HG02610 (cell line): ENCODE results near the gene HIVEP1.
"Not testable (repeated sequence)": the region's sequence is repeated elsewhere in the genome, so short reads cannot be mapped to it uniquely, and the experiment has no call there.

ENCODE experiments used
- ATAC-seq: cut with Tn5 transposase; IDR thresholded peaks from one replicate; pipeline ENCODE4 v1.9.1; 2021; ENCODE audit warnings: mild to moderate bottlenecking, moderate library complexity; ENCODE audit not compliant: unreplicated experiment

The HIVEP1 gene

GRCh38 chr6:12151433-12151820 lies 139.3 kb downstream of the HIVEP1 start:
- no peak for ATAC-seq

DNA sequence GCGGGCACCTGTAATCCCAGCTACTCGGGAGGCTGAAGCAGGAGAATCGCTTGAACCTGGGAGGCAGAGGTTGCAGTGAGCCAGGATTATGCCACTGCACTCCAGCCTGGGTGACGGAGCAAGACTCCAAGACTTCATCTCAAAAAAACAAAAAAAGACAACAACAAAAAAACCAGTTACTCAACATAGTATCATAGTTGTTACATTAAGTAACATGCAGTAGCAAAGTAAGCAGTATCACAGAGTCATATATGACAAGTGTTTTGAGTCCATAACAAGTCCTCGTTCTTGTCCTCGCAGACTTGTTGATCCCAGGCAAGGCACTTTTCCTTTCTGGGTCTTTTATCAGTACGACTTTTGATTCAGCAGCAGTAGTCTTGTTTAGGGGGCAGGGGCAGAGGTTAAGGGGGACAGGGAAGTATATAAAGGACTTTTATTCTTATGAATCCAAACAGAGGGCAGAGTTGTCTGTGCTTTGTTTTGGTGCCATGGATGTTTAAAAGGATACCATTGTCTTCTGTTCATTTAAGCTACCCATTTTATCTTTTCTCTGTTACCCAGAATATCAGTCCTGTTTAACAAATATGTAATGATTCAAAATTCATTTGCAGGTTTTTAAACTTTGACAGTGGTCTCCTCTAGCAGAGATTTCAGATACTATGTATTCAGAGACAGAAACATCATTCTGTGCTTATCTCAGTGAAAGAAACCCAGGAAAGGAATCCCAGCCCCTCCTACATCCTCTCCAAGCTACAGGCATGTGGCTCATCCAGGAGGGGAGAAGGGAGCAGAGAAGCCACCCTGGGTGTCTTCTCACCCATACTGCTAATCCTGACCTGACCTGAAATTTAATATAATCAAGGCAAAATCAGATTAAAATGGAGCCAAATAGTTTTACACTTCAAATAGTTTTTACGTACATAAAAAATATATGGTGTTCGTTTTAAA lies 140.2 kb downstream of the HIVEP1 start:
- ATAC-seq, result no peak

DNA sequence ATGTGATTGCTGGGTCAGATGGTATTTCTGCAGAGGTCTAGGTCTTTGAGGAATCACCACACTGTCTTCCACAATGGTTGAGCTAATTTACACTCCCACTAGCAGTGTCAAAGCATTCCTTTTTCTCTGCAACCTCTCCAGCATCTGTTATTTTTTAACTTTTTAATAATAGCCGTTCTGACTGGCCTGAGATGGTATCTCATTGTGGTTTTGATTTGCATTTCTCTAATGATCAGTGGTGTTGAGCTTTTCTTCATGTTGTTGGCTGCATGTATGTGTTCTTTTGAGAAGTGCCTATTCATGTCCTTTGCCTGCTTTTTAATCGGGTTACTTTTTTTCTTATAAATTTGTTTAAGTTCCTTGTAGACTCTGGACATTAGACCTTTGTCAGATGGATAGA lies 143.7 kb downstream of the HIVEP1 start:
- ATAC-seq, result not testable (repeated sequence)

GRCh38 chr6:12158686-12159415 lies 146.7 kb downstream of the HIVEP1 start:
- ATAC-seq, result no peak

- ATAC-seq, result no peak
These were observed 148.2 kb downstream of the HIVEP1 start for GRCh38 chr6:12160326-12160725.

DNA sequence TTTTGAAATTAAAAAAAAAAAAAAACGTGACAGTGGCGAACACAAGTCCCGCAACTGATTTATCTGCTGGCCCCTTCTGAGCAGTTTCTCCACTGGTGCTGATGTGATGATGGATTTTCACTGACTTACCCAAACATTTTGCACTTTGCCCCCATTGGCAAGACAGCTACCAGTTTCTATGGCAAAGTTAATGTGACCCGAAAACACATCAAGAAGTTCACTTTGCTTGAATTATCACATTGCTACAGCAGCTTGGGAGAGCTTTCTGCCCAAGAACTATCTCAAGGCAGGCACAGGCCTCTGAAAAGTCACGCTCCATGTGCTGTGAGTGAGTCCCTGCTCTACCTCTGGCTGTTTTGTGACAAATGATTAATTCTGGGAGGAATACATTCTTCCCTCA lies 150.1 kb downstream of the HIVEP1 start:
- ATAC-seq, result no peak

- peak; percentile 86 for ATAC-seq
These were observed 151.0 kb downstream of the HIVEP1 start for GRCh38 chr6:12163149-12163548.

- ATAC-seq, result no peak
These were observed 151.8 kb downstream of the HIVEP1 start for GRCh38 chr6:12163744-12164507.

- ATAC-seq, result no peak
These were observed 152.3 kb downstream of the HIVEP1 start for GRCh38 chr6:12164508-12164770.

GRCh38 chr6:12165297-12165696 lies 153.2 kb downstream of the HIVEP1 start:
- no peak for ATAC-seq

- no peak for ATAC-seq
These were observed 153.7 kb downstream of the HIVEP1 start for GRCh38 chr6:12165722-12166280.

GRCh38 chr6:12169377-12169776 lies 157.3 kb downstream of the HIVEP1 start:
- no peak for ATAC-seq

DNA sequence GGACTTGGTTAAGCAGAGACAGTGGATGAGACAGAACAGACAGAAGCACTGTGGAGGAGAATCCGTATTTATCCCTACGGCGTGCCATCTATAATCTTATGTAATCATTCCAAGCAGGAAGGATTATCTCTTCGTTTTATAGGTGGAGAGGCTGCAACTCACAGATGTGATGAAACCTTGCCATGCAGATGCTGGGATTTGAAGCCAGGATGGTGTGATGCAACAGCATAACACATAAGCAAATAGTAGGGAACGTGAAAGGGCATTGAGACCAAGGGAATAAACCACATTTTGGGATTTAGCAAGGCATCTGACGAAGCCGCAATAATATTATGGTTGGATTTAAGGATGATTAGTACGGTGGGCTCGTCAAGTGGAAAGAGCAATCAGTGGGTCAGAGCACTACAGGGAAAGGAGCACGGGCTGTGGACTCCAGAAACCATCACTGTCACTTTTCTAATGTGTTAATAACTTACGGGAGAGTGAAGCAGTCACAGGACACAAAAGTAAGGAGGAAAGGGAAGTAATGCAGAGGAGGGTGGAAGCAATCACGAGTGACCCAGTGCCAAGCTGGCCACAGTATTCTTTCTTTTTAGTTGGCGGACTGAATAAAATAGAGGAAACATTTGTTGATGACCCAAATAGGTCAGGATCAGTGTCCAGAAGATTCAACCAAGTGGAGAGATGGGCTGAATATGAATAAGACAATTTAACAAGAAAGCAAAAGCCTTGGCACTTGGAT lies 158.4 kb downstream of the HIVEP1 start:
- no peak for ATAC-seq

GRCh38 chr6:12171717-12172116 lies 159.6 kb downstream of the HIVEP1 start:
- ATAC-seq, result no peak

DNA sequence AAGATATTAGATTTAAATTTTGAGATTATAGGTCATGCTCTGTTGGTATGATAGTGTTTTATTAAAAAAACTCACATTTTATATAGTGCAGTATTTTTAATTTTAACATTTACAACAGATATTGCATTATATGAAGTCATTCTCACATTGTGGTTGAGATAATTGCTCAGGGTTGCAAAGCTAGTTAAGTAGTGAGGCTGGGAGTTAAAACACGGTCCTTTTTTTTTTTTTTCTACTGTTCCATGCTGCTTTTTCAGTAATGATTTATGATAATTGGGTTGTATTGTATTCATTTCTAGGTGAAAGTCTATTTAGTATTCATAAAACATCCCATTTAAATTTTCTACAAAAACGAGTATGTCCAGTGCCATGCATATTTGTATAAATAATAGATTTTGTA lies 160.5 kb downstream of the HIVEP1 start:
- ATAC-seq, result no peak

DNA sequence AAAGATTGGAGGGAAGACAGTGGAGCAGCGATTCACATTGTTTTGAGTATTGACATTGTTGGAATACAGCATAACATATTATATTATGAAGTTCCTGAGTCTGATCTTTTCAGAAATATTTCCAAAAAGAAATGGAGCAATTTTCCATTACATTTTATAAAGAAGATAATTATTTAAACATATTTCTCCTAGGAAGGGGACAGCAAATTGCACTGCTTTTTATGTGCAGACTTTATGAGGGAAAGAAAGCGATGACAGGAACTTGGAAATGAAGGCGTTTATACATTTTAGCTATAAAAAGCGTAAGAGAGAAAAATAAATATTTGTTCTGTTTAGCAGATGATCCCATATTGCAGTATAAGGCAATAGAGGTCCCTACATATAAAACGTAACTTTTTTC lies 161.1 kb downstream of the HIVEP1 start:
- no peak for ATAC-seq

- no peak for ATAC-seq
These were observed 161.5 kb downstream of the HIVEP1 start for GRCh38 chr6:12173661-12174060.

- no peak for ATAC-seq
These were observed 162.8 kb downstream of the HIVEP1 start for GRCh38 chr6:12174878-12175277.

DNA sequence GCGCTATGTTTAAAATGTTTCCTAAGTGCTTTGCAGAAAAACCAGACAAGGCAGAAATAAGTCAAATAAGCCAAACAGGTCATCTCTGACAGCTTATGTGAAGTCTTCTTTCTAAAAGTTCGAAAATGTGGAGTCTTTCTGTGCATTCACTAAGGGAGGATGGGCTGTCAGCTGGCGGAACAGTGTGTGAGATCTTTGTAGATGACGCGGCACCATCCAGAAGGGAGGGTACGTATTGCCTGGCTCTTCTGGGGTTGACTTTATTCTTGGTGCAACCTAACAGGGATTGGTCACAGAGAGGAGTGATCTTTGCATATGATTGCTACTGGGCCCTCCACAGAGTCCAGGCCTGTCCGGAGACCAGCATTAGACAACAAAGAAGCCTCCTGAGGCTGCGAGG lies 163.5 kb downstream of the HIVEP1 start:
- no peak for ATAC-seq

DNA sequence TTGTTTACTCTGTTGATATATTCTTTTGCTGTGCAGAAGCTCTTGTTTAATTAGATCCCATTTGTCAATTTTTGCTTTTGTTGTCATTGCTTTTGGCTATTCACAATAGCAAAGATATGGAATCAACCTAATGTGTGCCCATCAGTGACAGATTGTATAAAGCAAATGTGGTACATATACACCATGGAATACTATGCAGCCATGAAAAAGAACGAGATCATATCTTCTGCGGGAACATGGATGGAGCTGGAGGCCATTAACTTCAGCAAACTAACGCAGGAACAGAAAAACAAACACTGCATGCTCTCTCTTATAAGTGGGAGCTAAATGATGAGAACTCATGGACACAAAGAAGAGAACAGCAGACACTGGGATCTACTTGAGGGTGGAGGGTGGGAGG lies 164.7 kb downstream of the HIVEP1 start:
- ATAC-seq, result not testable (repeated sequence)

GRCh38 chr6:12178521-12178920 lies 166.4 kb downstream of the HIVEP1 start:
- ATAC-seq, result no peak
